Myocyte (in vitro differentiated cells): ENCODE data around the gene CD47. TPM values are rescaled to one million over a fixed set of nuclear protein-coding genes. Genes with fewer than 3 reads are reported as not detected.
A peak's percentile ranks its signal among the peaks of the same experiment; 100 is the strongest.

Experiments used
- DNase-seq: peaks from one replicate; pipeline ENCODE4 v3.0.0-alpha.2; 2012; ENCODE audit warnings: low read depth
- polyA plus RNA-seq: library from polyadenylated mRNA; unstranded; fragments of >200 nt; gene quantifications from one replicate; pipeline ENCODE4 v1.2.1, GENCODE V29; 2012; ENCODE audit warnings: missing spikeins
- total RNA-seq: library from RNA; depleted of rRNA; stranded (reverse); fragments of >200 nt; gene quantifications from 2 replicates; pipeline ENCODE4 v1.2.3, GENCODE V29; 2014

Gene CD47
- 58.7 and 74.2 TPM in 2 replicates for total RNA-seq
- 29.4 TPM for polyA plus RNA-seq

- DNase-seq: peak; percentile 89
These were observed at the start of gene CD47 for GRCh38 chr3:108090701-108091497. Gene CD47 (minus strand): TSS chr3:108091031. CDS start chr3:108090908, 123 bp downstream.

- DNase-seq: no peak
These were observed 46.6 kb upstream of the CD47 start for GRCh38 chr3:108137460-108137814.

GRCh38 chr3:108136561-108137459 is 46.0 kb upstream of the CD47 start:
- DNase-seq: no peak

GRCh38 chr3:108134555-108134880 is 43.7 kb upstream of the CD47 start:
- DNase-seq: no peak

- DNase-seq: no peak
These were observed 43.2 kb upstream of the CD47 start for GRCh38 chr3:108133858-108134554.

GRCh38 chr3:108133048-108133369 is 42.2 kb upstream of the CD47 start:
- no peak for DNase-seq

- peak; percentile 54 for DNase-seq
These were observed 40.8 kb upstream of the CD47 start for GRCh38 chr3:108131475-108132134.

- DNase-seq: peak; percentile 89
These were observed 40.1 kb upstream of the CD47 start for GRCh38 chr3:108130701-108131474.

GRCh38 chr3:108130236-108130635 is 39.4 kb upstream of the CD47 start:
- DNase-seq: no peak

- DNase-seq: no peak
These were observed 36.6 kb upstream of the CD47 start for GRCh38 chr3:108127301-108127988.

GRCh38 chr3:108126348-108126747 is 35.5 kb upstream of the CD47 start:
- no peak for DNase-seq

GRCh38 chr3:108125550-108126071 is 34.8 kb upstream of the CD47 start:
- no peak for DNase-seq

- no peak for DNase-seq
These were observed 34.3 kb upstream of the CD47 start for GRCh38 chr3:108125153-108125543.

- no peak for DNase-seq
These were observed 33.7 kb upstream of the CD47 start for GRCh38 chr3:108124337-108125152.

GRCh38 chr3:108123326-108123725 is 32.5 kb upstream of the CD47 start:
- DNase-seq: no peak

- no peak for DNase-seq
These were observed 31.4 kb upstream of the CD47 start for GRCh38 chr3:108122276-108122675.

GRCh38 chr3:108119398-108120104 is 28.7 kb upstream of the CD47 start:
- no peak for DNase-seq

GRCh38 chr3:108118038-108118768 is 27.4 kb upstream of the CD47 start:
- no peak for DNase-seq
